ENCODE measurements around the gene NR2F1-AS1. TPM values are rescaled to one million over a fixed set of nuclear protein-coding genes. Genes with fewer than 3 reads are reported as not detected.

Gene NR2F1-AS1
- total and polyA plus RNA-seq, 9 of the 15 experiments (the other 6 are each of a cell fraction or from before 2014, with no cell fraction given): not detected

DNA sequence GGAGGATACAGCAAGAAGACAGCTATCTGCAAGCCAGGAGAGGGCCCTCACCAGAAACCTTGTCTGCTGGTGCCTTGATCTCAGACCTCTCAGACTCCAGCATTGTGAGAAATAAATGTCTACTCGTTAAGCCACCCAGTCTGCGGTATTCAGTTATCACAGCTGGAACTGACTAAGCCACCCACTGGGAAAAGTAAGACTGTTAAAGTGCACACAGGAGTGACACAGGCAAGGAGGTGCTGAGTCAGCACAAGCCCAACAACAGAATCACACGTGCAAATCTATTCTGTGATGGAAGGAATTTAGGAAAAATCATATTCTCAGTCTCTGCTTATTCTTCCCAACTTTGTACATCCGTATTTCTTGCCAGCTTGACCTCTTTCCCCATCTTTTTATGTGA is 200.0 kb downstream of the NR2F1-AS1 start:
- 2% methylated on average over 4 of the region's 4 CpGs for WGBS (ENCODE audit: insufficient coverage, low coverage, missing lambda C conversion rate)
- no peak for ATAC-seq

More for the DNA sequence above, 200.0 kb downstream of the NR2F1-AS1 start:
- H3K4me2 ChIP-seq (ENCODE audit: insufficient read depth, low read length): no peak overlapping the region
- FAIRE-seq (no peak), DNase-seq (ENCODE audit: extremely low read depth in 1 of 4, low spot score in 3 of 4) (no peak)
- no peaks in the 10 kb centered on the region for H3K79me2 ChIP-seq (ENCODE audit: control insufficient read depth, insufficient read depth, low read length)
- H3K27ac ChIP-seq (ENCODE audit: extremely low read depth, low read depth, low read length): no peak overlapping the region
- in situ Hi-C loops (cut with MboI): no loop called here
- H3K36me3 ChIP-seq (ENCODE audit: control insufficient read depth, insufficient read depth, low read length): no peaks in the 10 kb centered on the region
- no TSS peak for BruUV-seq (replicated peaks)
- TF ChIP-seq C11orf30 (IDR thresholded peaks at IDR 0.05; ENCODE audit: low read depth) (peak; percentile 50; the same call in 1 of the 2 replicates), MAFF (IDR thresholded peaks at IDR 0.05; ENCODE audit: low read length) (peak; percentile 63), ZNF316 (IDR thresholded peaks at IDR 0.05) (peak; percentile 57; the same call in 1 of the 2 replicates), MAFK (IDR thresholded peaks at IDR 0.05; ENCODE audit: low read length) (peak; percentile 76), MAFG (tag; conservative IDR thresholded peaks at IDR 0.05) (peak; percentile 65)
- TF ChIP-seq, protein P1, sequence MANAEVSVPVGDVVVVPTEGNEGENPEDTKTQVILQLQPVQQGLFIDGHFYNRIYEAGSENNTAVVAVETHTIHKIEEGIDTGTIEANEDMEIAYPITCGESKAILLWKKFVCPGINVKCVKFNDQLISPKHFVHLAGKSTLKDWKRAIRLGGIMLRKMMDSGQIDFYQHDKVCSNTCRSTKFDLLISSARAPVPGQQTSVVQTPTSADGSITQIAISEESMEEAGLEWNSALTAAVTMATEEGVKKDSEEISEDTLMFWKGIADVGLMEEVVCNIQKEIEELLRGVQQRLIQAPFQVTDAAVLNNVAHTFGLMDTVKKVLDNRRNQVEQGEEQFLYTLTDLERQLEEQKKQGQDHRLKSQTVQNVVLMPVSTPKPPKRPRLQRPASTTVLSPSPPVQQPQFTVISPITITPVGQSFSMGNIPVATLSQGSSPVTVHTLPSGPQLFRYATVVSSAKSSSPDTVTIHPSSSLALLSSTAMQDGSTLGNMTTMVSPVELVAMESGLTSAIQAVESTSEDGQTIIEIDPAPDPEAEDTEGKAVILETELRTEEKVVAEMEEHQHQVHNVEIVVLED (CRISPR knock-in tag; IDR thresholded peaks at IDR 0.05): no peak
- TF ChIP-seq, protein P2, sequence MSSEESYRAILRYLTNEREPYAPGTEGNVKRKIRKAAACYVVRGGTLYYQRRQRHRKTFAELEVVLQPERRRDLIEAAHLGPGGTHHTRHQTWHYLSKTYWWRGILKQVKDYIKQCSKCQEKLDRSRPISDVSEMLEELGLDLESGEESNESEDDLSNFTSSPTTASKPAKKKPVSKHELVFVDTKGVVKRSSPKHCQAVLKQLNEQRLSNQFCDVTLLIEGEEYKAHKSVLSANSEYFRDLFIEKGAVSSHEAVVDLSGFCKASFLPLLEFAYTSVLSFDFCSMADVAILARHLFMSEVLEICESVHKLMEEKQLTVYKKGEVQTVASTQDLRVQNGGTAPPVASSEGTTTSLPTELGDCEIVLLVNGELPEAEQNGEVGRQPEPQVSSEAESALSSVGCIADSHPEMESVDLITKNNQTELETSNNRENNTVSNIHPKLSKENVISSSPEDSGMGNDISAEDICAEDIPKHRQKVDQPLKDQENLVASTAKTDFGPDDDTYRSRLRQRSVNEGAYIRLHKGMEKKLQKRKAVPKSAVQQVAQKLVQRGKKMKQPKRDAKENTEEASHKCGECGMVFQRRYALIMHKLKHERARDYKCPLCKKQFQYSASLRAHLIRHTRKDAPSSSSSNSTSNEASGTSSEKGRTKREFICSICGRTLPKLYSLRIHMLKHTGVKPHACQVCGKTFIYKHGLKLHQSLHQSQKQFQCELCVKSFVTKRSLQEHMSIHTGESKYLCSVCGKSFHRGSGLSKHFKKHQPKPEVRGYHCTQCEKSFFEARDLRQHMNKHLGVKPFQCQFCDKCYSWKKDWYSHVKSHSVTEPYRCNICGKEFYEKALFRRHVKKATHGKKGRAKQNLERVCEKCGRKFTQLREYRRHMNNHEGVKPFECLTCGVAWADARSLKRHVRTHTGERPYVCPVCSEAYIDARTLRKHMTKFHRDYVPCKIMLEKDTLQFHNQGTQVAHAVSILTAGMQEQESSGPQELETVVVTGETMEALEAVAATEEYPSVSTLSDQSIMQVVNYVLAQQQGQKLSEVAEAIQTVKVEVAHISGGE (CRISPR knock-in tag; IDR thresholded peaks at IDR 0.05): no peak
- H3K9me3 ChIP-seq (replicated peaks; ENCODE audit: control insufficient read depth, insufficient read depth, low read depth, low read length): no peaks in the 10 kb centered on the region
- no peaks in the 10 kb centered on the region for H3K9me1 ChIP-seq (ENCODE audit: control insufficient read depth, insufficient read depth, low read length)
- H4K20me1 ChIP-seq (replicated peaks; ENCODE audit: control insufficient read depth, insufficient read depth, low read length): no peaks in the 10 kb centered on the region
- H3K9ac ChIP-seq (ENCODE audit: insufficient read depth in 1 of 2, low read depth in 2 of 2, low read length in 2 of 2): no peak overlapping the region
- no peak overlapping the region for H2AFZ ChIP-seq (ENCODE audit: low read depth, low read length)
- H3K4me3 ChIP-seq: no peak overlapping the region
- H3K27me3 ChIP-seq (ENCODE audit: control insufficient read depth in 2 of 2, insufficient read depth in 2 of 2, low read length in 2 of 2): no peaks in the 10 kb centered on the region
- intact Hi-C loops (cut with micrococcal nuclease): no loop called here
- H3K4me1 ChIP-seq (replicated peaks in 1 of 2; ENCODE audit: control insufficient read depth in 2 of 2, insufficient read depth in 2 of 2, low read length in 2 of 2): no peaks in the 10 kb centered on the region
- CTCF ChIA-PET (ENCODE audit: low intra/inter-chr PET ratio): no interaction called here
- POLR2A ChIA-PET: no interaction called here

Data from K562 (cell line).